GM12878 (cell line): ENCODE results near the gene LAMP5. TPM values are rescaled to one million over a fixed set of nuclear protein-coding genes. Genes with fewer than 3 reads are reported as not detected.

Source experiments
- ATAC-seq: fragments of 200-7000 bp; cut with Tn5 transposase; 3 replicates; pipeline ENCODE4 v1.9.1; 2020; ENCODE audit warnings: mild to moderate bottlenecking, moderate library complexity
- BruUV-seq: library from RNA; stranded (reverse); fragments of 400-500 nt; replicated peaks from 2 replicates; lab custom pipeline; 2021; lab: Mats Ljungman, UMichigan
- CTCF ChIA-PET: fragments of 300-600 bp; sonication (Branson Sonifier 250); formaldehyde crosslinking; extraction: SDS; loops from one replicate; lab custom pipeline; 2021; ENCODE audit warnings: inconsistent platforms; lab: Yijun Ruan, JAX
- POLR2A ChIA-PET: fragments of 350-600 bp; formaldehyde crosslinking; extraction: SDS; loops from one replicate; lab custom pipeline; 2021; ENCODE audit warnings: inconsistent platforms; lab: Charles Lee
- RAD21 ChIA-PET: fragments of 300-600 bp; sonication (Branson Sonifier 250); formaldehyde crosslinking; loops from one replicate; lab custom pipeline; 2023; ENCODE audit warnings: antibody characterized with exemption; ENCODE audit not compliant: unreplicated experiment; lab: Charles Lee
- SMC1A ChIA-PET: fragments of 300-600 bp; sonication (Branson Sonifier 250); formaldehyde crosslinking; loops from one replicate; lab custom pipeline; 2023; ENCODE audit not compliant: unreplicated experiment, uncharacterized antibody; lab: Charles Lee
- DNase-seq: peaks from one replicate; pipeline ENCODE4 v3.0.0-alpha.2; 2011; ENCODE audit warnings: low read depth, low spot score
- FAIRE-seq: peaks from 3 replicates; lab custom pipeline; 2011; peaks lifted over from hg19 to GRCh38; lab: Jason Lieb, UNC
- H2AFZ ChIP-seq: 2 replicates; pipeline ENCODE4 v1.6.0; 2011; ENCODE audit warnings: low read depth, low read length, control low read depth; ENCODE audit not compliant: control insufficient read depth
- H3K27ac ChIP-seq: 2 replicates; pipeline ENCODE4 v1.5.1; 2011; ENCODE audit warnings: control low read depth; ENCODE audit not compliant: control insufficient read depth, insufficient read depth
- H3K27me3 ChIP-seq, 2 experiments: replicated peaks in 1 of 2; 2 replicates each; pipeline versions ENCODE4 v1.6.0 to v1.6.1; 2011; ENCODE audit warnings: low read length in 1 of 2; ENCODE audit not compliant: control insufficient read depth in 2 of 2, insufficient read depth in 2 of 2
- H3K36me3 ChIP-seq, 2 experiments: 2 replicates each; pipeline ENCODE4 v1.5.1; 2011; ENCODE audit warnings: low read length in 1 of 2; ENCODE audit not compliant: control insufficient read depth in 2 of 2, insufficient read depth in 2 of 2
- H3K4me1 ChIP-seq: 2 replicates; pipeline ENCODE4 v1.6.1; 2011; ENCODE audit warnings: mild to moderate bottlenecking, low read length, moderate library complexity, mixed read lengths; ENCODE audit not compliant: control insufficient read depth, insufficient read depth
- H3K4me2 ChIP-seq: 2 replicates; pipeline ENCODE4 v1.6.0; 2011; ENCODE audit warnings: control low read depth; ENCODE audit not compliant: control insufficient read depth, insufficient read depth
- H3K4me3 ChIP-seq: fragments of 200-600 bp; sonication (generic); 2 replicates; pipeline ENCODE4 v1.5.1; 2016
- H3K79me2 ChIP-seq: 2 replicates; pipeline ENCODE4 v1.6.0; 2011; ENCODE audit warnings: low read length; ENCODE audit not compliant: control insufficient read depth, insufficient read depth
- H3K9ac ChIP-seq: 2 replicates; pipeline ENCODE4 v1.8.0; 2011; ENCODE audit warnings: low read length, control low read depth, mixed read lengths; ENCODE audit not compliant: control insufficient read depth, insufficient read depth
- H3K9me3 ChIP-seq: replicated peaks from 3 replicates; pipeline ENCODE4 v1.5.1; 2011; ENCODE audit warnings: mild to moderate bottlenecking, low read length; ENCODE audit not compliant: control insufficient read depth, insufficient read depth
- H4K20me1 ChIP-seq: 2 replicates; pipeline ENCODE4 v1.6.0; 2011; ENCODE audit not compliant: control insufficient read depth, insufficient read depth
- CBX5 ChIP-seq: sonication (generic); IDR thresholded peaks from 2 replicates; pipeline ENCODE4 v1.6.1; 2016; ENCODE audit warnings: low read depth, moderate library complexity, mild to moderate bottlenecking, inconsistent platforms
- CEBPB ChIP-seq, 2 experiments: fragments of 150-350 bp in 1 of 2; IDR thresholded peaks; 2 replicates each; pipeline ENCODE4 v1.6.1; 2012 to 2014; ENCODE audit warnings: low read depth in 2 of 2, low read length in 2 of 2, borderline replicate concordance in 1 of 2, inconsistent platforms in 1 of 2
- ELK1 ChIP-seq: IDR thresholded peaks from 2 replicates; pipeline ENCODE4 v1.6.1; 2012; ENCODE audit warnings: low read depth, low read length, improper control_type of control experiment
- EZH2 ChIP-seq: IDR thresholded peaks from 2 replicates; pipeline ENCODE4 v1.6.1; 2012; ENCODE audit warnings: low read depth, mild to moderate bottlenecking, control low read depth, inconsistent platforms, low read length, borderline replicate concordance; ENCODE audit not compliant: control insufficient read depth
- HDGF ChIP-seq: fragments of 450-650 bp; IDR thresholded peaks from 2 replicates; pipeline ENCODE4 v1.6.1; 2016; ENCODE audit warnings: antibody characterized with exemption
- MAX ChIP-seq: IDR thresholded peaks from 2 replicates; pipeline ENCODE4 v1.6.1; 2012; ENCODE audit warnings: low read depth, low read length, improper control_type of control experiment
- NR2F1 ChIP-seq: fragments of 450-650 bp; conservative IDR thresholded peaks from 2 replicates; pipeline ENCODE4 v1.6.1; 2017; ENCODE audit warnings: mild to moderate bottlenecking
- PML ChIP-seq: IDR thresholded peaks from 2 replicates; pipeline ENCODE4 v1.6.1; 2012; ENCODE audit warnings: low read length, inconsistent platforms
- RELB ChIP-seq: fragments of 450-650 bp; IDR thresholded peaks from 2 replicates; pipeline ENCODE4 v1.6.1; 2017; ENCODE audit warnings: low read depth, mild to moderate bottlenecking, moderate library complexity
- SIX5 ChIP-seq: IDR thresholded peaks from 2 replicates; pipeline ENCODE4 v1.6.1; 2011; ENCODE audit warnings: mild to moderate bottlenecking, low read depth, low read length, moderate library complexity; ENCODE audit not compliant: severe bottlenecking
- SMAD5 ChIP-seq: IDR thresholded peaks from 2 replicates; pipeline ENCODE4 v1.6.1; 2016; ENCODE audit warnings: antibody characterized with exemption, low read depth
- SUPT20H ChIP-seq: IDR thresholded peaks from 2 replicates; pipeline ENCODE4 v1.6.1; 2011; ENCODE audit warnings: low read depth, mild to moderate bottlenecking, low read length, moderate library complexity, borderline replicate concordance; ENCODE audit not compliant: control insufficient read depth
- TAF1 ChIP-seq: IDR thresholded peaks from 2 replicates; pipeline ENCODE4 v1.6.1; 2011; ENCODE audit warnings: mild to moderate bottlenecking, low read depth, low read length, borderline replicate concordance
- USF2 ChIP-seq: IDR thresholded peaks from 2 replicates; pipeline ENCODE4 v1.6.1; 2011; ENCODE audit warnings: low read depth, low read length, improper control_type of control experiment, borderline replicate concordance
- ZNF207 ChIP-seq: fragments of 450-650 bp; IDR thresholded peaks from 2 replicates; pipeline ENCODE4 v1.6.1; 2014; ENCODE audit warnings: antibody characterized with exemption, mild to moderate bottlenecking, borderline replicate concordance
- ZNF384 ChIP-seq: IDR thresholded peaks from 2 replicates; pipeline ENCODE4 v1.6.1; 2012; ENCODE audit warnings: low read depth, mild to moderate bottlenecking, low read length, improper control_type of control experiment, borderline replicate concordance
- WGBS: methylation state at CpG from one replicate; pipeline ENCODE4 v1.1.6; 2016; ENCODE audit warnings: low lambda C conversion rate; ENCODE audit not compliant: insufficient replicate concordance, insufficient coverage; ENCODE audit errors: missing lambda C conversion rate; 5-methylcytosine and 5-hydroxymethylcytosine counted together
- in situ Hi-C: fragments of 300-500 bp; cut with MboI; formaldehyde crosslinking; loops from 9 replicates; pipeline ENCODE4 v1.14.3; 2018; ENCODE audit warnings: mixed read lengths
- intact Hi-C: fragments of 100-400 bp; cut with micrococcal nuclease; formaldehyde crosslinking; loops from one replicate; pipeline ENCODE4 v1.14.2; 2022; ENCODE audit not compliant: unreplicated experiment
- polyA plus RNA-seq, 11 experiments: library from polyadenylated mRNA; depleted of rRNA in 4 of 11; unstranded in 6 of 11; stranded (reverse) in 5 of 11; fragments of >200 nt; fragmentation: Nextera tagmentation in 4 of 11; fragmentation: Illumina TruSeq in 1 of 11; extraction: Ambion mirVana in 4 of 11; extraction: Trizol in 1 of 11; gene quantifications; 1 replicate in 1 of 11; 2 replicates in 10 of 11; pipeline versions ENCODE4 v1.2.1 to v1.2.3, GENCODE V29; 2011 to 2016; ENCODE audit warnings: inconsistent platforms in 2 of 11, missing spikeins in 2 of 11, low read depth in 1 of 11
- total RNA-seq, 4 experiments: library from RNA; depleted of rRNA in 3 of 4; stranded (reverse); fragments of >200 nt in 3 of 4; fragmentation: Illumina TruSeq in 1 of 4; extraction: Trizol in 1 of 4; gene quantifications; 2 replicates each; pipeline versions ENCODE4 v1.2.1 to v1.2.3, GENCODE V29; 2013 to 2021

The LAMP5 gene
- total and polyA plus RNA-seq, 10 of the 15 experiments (the other 5 are each of a cell fraction or from before 2014, with no cell fraction given), result 0.10 to 0.56 (median 0.49) TPM; not detected in 1

GRCh38 chr20:9551808-9552550, 37.6 kb downstream of the LAMP5 start:
- H3K4me1 ChIP-seq, result no peaks in the 10 kb centered on the region
- no peaks in the 10 kb centered on the region for H3K27me3 ChIP-seq
- CTCF ChIA-PET, result no interaction called here
- intact Hi-C loops (no loop called here), in situ Hi-C loops (no loop called here)
- no peaks in the 10 kb centered on the region for H4K20me1 ChIP-seq
- POLR2A ChIA-PET, result no interaction called here
- H3K27ac ChIP-seq, result no peak overlapping the region
- no peaks in the 10 kb centered on the region for H3K36me3 ChIP-seq
- RAD21 ChIA-PET, result no interaction called here
- no peak overlapping the region for H3K9ac ChIP-seq
- no TSS peak for BruUV-seq
- no peak for DNase-seq
- H2AFZ ChIP-seq, result no peak overlapping the region
- no peaks in the 10 kb centered on the region for H3K79me2 ChIP-seq
- no peak overlapping the region for H3K4me2 ChIP-seq
- 15% methylated on average over 4 of the region's 4 CpGs for WGBS
- no peaks in the 10 kb centered on the region for H3K9me3 ChIP-seq
- no peak for TF ChIP-seq RELB
- TF ChIP-seq CBX5, result no peak
- TF ChIP-seq USF2, result no peak
- no peak for TF ChIP-seq SMAD5
- no peak for TF ChIP-seq ELK1
- TF ChIP-seq SUPT20H, result no peak
- TF ChIP-seq MAX, result no peak
- TF ChIP-seq ZNF207, result no peak
- no peak for TF ChIP-seq SIX5
- TF ChIP-seq PML, result no peak
- no peak for TF ChIP-seq EZH2
- no peak for TF ChIP-seq CEBPB (IDR thresholded peaks at IDR 0.05; ENCODE audit: borderline replicate concordance in 1 of 2, low read depth in 2 of 2, low read length in 2 of 2)
- no peak for TF ChIP-seq ZNF384
- no peak for TF ChIP-seq HDGF
- no peak for TF ChIP-seq NR2F1
- no peak for TF ChIP-seq TAF1
- SMC1A ChIA-PET, result no interaction called here
- no peak for FAIRE-seq
- ATAC-seq, result no peak
- H3K4me3 ChIP-seq, result no peak overlapping the region
